GM23338 (cell line): ENCODE measurements around the gene CACNB2.

ENCODE experiments used
- CREB1 ChIP-seq: fragments of 250-450 bp; sonication (Bioruptor Pico); IDR thresholded peaks from 2 replicates; pipeline ENCODE4 v1.5.0; 2020; ENCODE audit warnings: low read depth, mild to moderate bottlenecking, moderate library complexity
- CTCF ChIP-seq, 2 experiments: fragments of 200-600 bp in 1 of 2; sonication (generic) in 1 of 2; conservative IDR thresholded peaks; 2 replicates each; pipeline versions ENCODE4 v1.5.1 to v1.6.1; 2016 to 2017; ENCODE audit warnings: antibody characterized with exemption in 2 of 2, low read depth in 2 of 2, mild to moderate bottlenecking in 2 of 2, moderate library complexity in 1 of 2
- EZH2 ChIP-seq: fragments of 200-600 bp; sonication (generic); IDR thresholded peaks from one replicate; pipeline ENCODE4 v1.8.0; 2017; ENCODE audit warnings: antibody characterized with exemption, mild to moderate bottlenecking, low read depth; ENCODE audit not compliant: unreplicated experiment
- EZH2phosphoT487 ChIP-seq: fragments of 200-600 bp; sonication (generic); IDR thresholded peaks from one replicate; pipeline ENCODE4 v1.8.1; 2018; ENCODE audit warnings: antibody characterized with exemption; ENCODE audit not compliant: unreplicated experiment
- POLR2AphosphoS5 ChIP-seq: IDR thresholded peaks from 2 replicates; pipeline ENCODE4 v1.6.1; 2016; ENCODE audit warnings: antibody characterized with exemption, low read depth
- TF ChIP-seq, protein P1 (sequence below): IDR thresholded peaks from one replicate; pipeline ENCODE4 v1.6.1; 2018; ENCODE audit warnings: antibody characterized with exemption; ENCODE audit not compliant: unreplicated experiment

DNA sequence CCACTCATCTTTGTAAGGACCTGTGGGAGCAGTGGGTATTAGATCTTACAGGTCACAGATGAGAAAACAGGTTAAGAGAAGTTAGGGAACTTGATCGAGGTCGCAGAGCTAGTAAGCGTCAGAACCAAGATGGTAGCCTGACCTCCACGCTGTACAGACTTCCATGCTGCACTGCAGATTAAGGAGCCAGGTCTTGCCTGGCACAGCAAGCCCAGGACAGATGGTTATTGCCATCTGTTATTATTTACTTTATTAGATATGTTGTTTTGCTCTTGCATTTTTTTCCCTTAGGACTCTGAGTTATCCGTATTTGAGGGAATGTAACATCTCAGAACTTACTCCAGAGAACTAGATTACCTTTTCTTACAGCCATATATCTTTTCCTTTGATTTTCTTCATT, 363.9 kb downstream of the CACNB2 start:
- TF ChIP-seq POLR2AphosphoS5 (no peak), CTCF (conservative IDR thresholded peaks at IDR 0.05; ENCODE audit: low read depth in 2 of 2) (no peak), EZH2 (no peak), CREB1 (CRISPR knock-in tag) (no peak), EZH2phosphoT487 (no peak)
- TF ChIP-seq, protein P1, sequence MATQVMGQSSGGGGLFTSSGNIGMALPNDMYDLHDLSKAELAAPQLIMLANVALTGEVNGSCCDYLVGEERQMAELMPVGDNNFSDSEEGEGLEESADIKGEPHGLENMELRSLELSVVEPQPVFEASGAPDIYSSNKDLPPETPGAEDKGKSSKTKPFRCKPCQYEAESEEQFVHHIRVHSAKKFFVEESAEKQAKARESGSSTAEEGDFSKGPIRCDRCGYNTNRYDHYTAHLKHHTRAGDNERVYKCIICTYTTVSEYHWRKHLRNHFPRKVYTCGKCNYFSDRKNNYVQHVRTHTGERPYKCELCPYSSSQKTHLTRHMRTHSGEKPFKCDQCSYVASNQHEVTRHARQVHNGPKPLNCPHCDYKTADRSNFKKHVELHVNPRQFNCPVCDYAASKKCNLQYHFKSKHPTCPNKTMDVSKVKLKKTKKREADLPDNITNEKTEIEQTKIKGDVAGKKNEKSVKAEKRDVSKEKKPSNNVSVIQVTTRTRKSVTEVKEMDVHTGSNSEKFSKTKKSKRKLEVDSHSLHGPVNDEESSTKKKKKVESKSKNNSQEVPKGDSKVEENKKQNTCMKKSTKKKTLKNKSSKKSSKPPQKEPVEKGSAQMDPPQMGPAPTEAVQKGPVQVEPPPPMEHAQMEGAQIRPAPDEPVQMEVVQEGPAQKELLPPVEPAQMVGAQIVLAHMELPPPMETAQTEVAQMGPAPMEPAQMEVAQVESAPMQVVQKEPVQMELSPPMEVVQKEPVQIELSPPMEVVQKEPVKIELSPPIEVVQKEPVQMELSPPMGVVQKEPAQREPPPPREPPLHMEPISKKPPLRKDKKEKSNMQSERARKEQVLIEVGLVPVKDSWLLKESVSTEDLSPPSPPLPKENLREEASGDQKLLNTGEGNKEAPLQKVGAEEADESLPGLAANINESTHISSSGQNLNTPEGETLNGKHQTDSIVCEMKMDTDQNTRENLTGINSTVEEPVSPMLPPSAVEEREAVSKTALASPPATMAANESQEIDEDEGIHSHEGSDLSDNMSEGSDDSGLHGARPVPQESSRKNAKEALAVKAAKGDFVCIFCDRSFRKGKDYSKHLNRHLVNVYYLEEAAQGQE, result no peak
